ENCODE data around the gene ZNF184.

- no peak for TF ChIP-seq EP300 (IDR thresholded peaks at IDR 0.05)
- TF ChIP-seq CTCF (IDR thresholded peaks at IDR 0.05), result no peak
- no peak for TF ChIP-seq POLR2A (IDR thresholded peaks at IDR 0.05)
- no peak for TF ChIP-seq POLR2AphosphoS5 (IDR thresholded peaks at IDR 0.05)
These were observed 34.4 kb upstream of the ZNF184 start for GRCh38 chr6:27507041-27507956.

All from stomach (tissue), 4 donors.